Hepatic stellate cell (primary cell): Measurements from ENCODE around the gene GXYLT2.
A peak's percentile ranks its signal among the peaks of the same experiment; 100 is the strongest.
"Not testable (repeated sequence)": the region's sequence is repeated elsewhere in the genome, so short reads cannot be mapped to it uniquely, and the experiment has no call there.

Source experiments
- DNase-seq: peaks from one replicate; pipeline ENCODE4 v3.0.0; 2011; ENCODE audit warnings: low spot score

The GXYLT2 gene

GRCh38 chr3:72892081-72892775 lies 4.4 kb downstream of the GXYLT2 start:
- DNase-seq: peak; percentile 40

- DNase-seq: no peak
These were observed 5.0 kb downstream of the GXYLT2 start for GRCh38 chr3:72892870-72893269.

GRCh38 chr3:72894976-72895552 lies 7.2 kb downstream of the GXYLT2 start:
- no peak for DNase-seq

GRCh38 chr3:72896996-72897757 lies 9.3 kb downstream of the GXYLT2 start:
- no peak for DNase-seq

GRCh38 chr3:72897758-72898007 lies 9.8 kb downstream of the GXYLT2 start:
- DNase-seq: no peak

- no peak for DNase-seq
These were observed 11.5 kb downstream of the GXYLT2 start for GRCh38 chr3:72899349-72899765.

GRCh38 chr3:72900048-72900447 lies 12.2 kb downstream of the GXYLT2 start:
- no peak for DNase-seq

GRCh38 chr3:72901840-72902239 lies 14.0 kb downstream of the GXYLT2 start:
- no peak for DNase-seq

- DNase-seq: peak; percentile 74
These were observed 15.2 kb downstream of the GXYLT2 start for GRCh38 chr3:72903004-72903403.

GRCh38 chr3:72904163-72904562 lies 16.3 kb downstream of the GXYLT2 start:
- DNase-seq: no peak

GRCh38 chr3:72906154-72906553 lies 18.3 kb downstream of the GXYLT2 start:
- no peak for DNase-seq

- DNase-seq: no peak
These were observed 19.4 kb downstream of the GXYLT2 start for GRCh38 chr3:72907131-72907711.

- peak; percentile 54 for DNase-seq
These were observed 20.1 kb downstream of the GXYLT2 start for GRCh38 chr3:72907731-72908620.

GRCh38 chr3:72909591-72909990 lies 21.7 kb downstream of the GXYLT2 start:
- no peak for DNase-seq

GRCh38 chr3:72912532-72912931 lies 24.7 kb downstream of the GXYLT2 start:
- DNase-seq: no peak

GRCh38 chr3:72914383-72914782 lies 26.5 kb downstream of the GXYLT2 start:
- DNase-seq: no peak

GRCh38 chr3:72916250-72916649 lies 28.4 kb downstream of the GXYLT2 start:
- no peak for DNase-seq

GRCh38 chr3:72919520-72919919 lies 31.7 kb downstream of the GXYLT2 start:
- no peak for DNase-seq

GRCh38 chr3:72924055-72924454 lies 36.2 kb downstream of the GXYLT2 start:
- no peak for DNase-seq

- DNase-seq: not testable (repeated sequence)
These were observed 41.2 kb downstream of the GXYLT2 start for GRCh38 chr3:72928781-72929735.

GRCh38 chr3:72930754-72931153 lies 42.9 kb downstream of the GXYLT2 start:
- no peak for DNase-seq
